ENCODE data around the gene RNF186.
"Not testable (repeated sequence)": the region's sequence is repeated elsewhere in the genome, so short reads cannot be mapped to it uniquely, and the experiment has no call there.

The RNF186 gene

GRCh38 chr1:19824036-19824435 is 9.0 kb upstream of the RNF186 start:
- no peak for DNase-seq

- no peak for DNase-seq
Measured at GRCh38 chr1:19819701-19820100, 4.6 kb upstream of the RNF186 start.

GRCh38 chr1:19818324-19818723 is 3.2 kb upstream of the RNF186 start:
- no peak for DNase-seq

- DNase-seq: no peak
Measured at GRCh38 chr1:19817160-19817559, 2.1 kb upstream of the RNF186 start.

DNA sequence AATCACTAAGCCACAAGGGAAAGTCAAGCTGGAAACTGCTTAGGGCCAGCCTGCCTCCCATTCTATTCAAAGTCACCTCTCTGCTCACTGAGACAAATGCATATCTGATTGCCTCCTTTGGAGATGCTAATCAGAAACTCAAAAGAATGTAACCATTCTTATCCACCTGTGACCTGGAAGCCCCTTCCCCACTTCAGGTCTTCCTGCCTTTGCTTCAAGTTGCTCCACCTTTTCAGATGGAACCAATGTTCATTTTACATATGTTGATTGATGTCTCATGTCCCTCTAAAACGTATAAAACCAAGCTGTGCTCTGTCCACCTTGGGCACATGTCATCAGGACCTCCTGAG is 1.6 kb upstream of the RNF186 start:
- DNase-seq: not testable (repeated sequence)

DNA sequence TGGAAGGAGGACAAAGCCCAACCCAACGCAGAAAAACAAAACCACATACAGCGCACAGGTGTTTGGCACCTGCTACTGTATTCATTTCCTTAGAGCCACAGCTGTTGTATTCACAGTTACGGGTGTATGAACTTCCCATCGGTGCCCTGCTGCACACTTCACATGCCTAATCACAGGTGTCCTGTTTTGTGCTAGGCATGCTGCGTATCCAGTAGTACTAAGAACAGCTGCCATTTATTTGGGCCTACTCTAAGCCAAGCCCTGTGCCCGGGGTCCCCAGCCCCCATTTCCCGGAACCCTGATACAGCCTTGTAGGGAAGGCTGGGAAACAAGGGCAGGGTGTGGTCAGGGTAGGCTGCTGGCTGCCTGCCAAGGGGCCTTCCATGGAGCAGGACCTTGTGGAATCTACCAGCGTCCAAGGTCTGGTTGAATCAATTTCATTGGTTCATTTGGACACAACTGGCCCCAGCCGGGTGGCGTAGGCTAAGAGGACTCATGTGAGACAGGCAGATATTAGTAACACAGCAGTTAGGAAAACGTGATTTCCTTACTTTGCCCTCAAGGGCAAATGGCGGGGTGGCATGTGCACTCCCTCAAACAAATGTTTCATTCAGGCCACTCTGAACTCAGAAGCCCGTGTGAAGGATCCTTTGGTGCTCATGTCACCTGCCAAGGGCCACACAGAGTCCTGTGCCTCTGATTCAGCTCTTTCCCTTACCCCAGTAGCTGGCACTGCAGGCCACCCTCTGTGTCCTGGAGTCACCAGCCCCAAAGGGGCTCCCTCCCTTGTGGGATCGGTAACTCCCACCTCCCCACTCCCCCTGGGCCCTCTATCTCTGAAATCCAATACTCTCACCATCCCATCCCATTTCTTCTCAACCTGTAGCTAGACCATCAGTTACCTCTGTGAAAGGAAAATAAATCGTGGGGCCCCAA is 986 bp upstream of the RNF186 start:
- no peak for DNase-seq

DNA sequence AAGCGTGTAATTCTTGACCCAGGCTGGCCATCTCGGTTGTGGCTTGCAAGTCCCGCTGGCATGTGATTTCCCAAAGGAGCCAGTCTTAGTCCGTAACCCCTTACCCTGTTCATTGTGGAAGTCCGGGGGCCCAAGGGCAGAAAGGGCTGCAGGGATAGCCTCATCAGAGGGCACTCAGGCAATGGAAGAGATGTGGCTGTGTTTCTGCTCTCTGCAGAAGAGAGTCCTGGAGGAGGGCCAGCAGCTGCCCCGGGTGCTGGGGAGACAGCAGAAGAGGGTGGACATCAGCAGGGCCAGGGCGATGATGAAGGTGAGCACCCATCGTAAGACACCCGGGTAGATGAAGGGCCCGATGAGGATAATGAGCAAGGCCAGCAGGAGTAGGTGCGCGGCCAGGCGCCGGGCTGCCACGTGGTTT is 830 bp downstream of the RNF186 start:
- DNase-seq: no peak

GRCh38 chr1:19813643-19813960 is 1.5 kb downstream of the RNF186 start:
- DNase-seq: no peak

DNA sequence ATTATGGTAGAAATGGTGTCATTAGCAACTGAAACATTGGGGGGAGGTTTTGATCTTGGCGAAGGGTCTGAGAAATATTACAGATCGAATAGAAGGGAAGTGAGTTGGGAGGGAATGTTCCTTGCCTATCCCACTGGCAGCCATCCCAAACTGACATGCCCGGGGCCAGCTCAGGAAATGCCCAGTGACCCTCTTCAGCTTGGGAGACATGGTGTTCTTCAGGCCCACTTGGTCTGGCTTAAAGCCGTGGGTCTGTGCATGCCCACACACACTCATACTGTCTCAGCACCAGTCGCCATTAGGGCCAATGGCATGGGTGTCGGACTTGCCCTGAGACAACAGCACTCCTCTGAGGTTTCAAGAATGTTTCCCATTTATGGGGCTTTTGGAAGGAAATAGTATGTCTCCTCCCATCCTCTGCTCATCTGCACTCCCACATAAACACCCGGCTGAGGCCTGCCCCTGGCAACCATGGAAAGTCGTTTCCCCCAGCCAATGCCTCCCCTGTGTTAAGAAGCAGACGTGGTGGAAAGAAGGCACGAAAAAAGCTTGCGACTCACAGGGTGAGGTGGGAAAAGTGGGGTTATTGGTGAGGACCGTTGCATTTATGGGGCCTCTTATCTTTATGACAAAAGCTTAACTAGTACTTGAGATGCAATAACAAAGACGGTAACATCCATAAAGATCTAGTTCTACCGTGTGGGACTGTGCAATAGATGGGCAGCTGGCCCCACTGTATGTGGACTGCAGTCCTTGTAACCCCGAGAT is 2.0 kb downstream of the RNF186 start:
- no peak for DNase-seq

GRCh38 chr1:19811206-19811851 is 3.8 kb downstream of the RNF186 start:
- DNase-seq: peak; percentile 34

- DNase-seq: no peak
Measured at GRCh38 chr1:19809044-19809750, 5.9 kb downstream of the RNF186 start.

DNA sequence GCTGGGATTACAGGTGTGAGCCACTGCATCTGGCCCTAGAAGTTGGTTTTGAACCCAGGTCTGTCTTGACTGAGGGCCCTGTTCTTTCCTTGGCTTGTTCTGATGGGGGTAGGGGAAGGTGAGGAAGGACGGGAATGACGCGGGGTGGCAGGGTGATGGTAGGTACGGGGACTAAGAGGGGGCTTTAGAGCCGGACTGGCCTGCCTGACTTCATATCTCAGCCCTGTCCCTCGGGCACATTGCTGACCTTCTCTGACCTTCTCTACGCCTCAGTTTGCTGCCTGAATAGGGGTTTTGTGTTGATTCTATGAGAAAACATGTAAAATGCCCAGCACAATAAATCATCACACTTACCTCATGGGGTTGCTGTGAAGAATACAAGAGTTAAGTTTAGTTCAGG is 6.7 kb downstream of the RNF186 start:
- DNase-seq: no peak

DNA sequence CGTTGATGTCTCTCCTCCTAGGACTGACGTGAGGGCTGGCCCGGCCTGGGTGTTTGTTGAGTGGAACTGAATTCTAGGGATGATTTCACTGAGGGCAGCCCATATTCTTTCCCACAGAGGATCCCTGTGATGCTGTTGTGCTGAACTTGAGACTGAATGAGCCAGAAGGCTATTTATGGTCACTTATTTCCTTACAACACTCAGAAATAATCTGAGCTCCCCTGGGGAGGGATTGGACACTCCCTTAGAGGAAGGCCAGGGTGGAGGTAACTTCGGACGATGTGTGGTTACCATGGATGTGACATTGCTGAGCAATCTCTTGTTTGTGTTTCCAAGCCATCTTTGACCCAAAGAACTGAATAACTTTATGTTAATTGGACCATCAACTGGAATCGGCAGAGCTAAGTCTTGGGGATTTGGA is 10.2 kb downstream of the RNF186 start:
- DNase-seq: no peak

DNA sequence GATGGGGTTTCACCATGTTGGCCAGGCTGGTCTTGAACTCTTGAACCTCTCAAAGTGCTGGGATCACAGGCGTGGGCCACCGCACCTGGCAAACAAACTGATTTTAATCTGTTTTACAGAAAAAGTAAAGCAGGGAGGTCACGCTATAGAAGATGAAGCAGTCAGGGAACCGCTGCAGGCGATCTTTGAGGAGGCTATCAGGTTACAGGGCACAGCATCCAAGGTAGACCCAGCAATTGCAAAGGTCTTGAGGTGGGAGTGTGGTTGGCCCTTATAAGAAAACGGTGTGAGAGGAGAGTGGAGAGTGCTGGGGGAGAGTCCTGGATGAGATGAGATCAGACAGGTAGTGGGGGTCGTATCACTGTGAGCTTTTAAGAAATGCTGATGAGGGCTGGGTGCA is 12.8 kb downstream of the RNF186 start:
- no peak for DNase-seq

GRCh38 chr1:19800076-19800804 is 14.8 kb downstream of the RNF186 start:
- peak; percentile 14 for DNase-seq

GRCh38 chr1:19799230-19800075 is 15.6 kb downstream of the RNF186 start, which contains the start of gene TMCO4:
Gene TMCO4 (minus strand): TSS chr1:19799916. CDS start chr1:19780758, 19,158 bp downstream.
- DNase-seq: peak; percentile 36

- no peak for DNase-seq
Measured at GRCh38 chr1:19798486-19799229, 16.4 kb downstream of the RNF186 start.

DNA sequence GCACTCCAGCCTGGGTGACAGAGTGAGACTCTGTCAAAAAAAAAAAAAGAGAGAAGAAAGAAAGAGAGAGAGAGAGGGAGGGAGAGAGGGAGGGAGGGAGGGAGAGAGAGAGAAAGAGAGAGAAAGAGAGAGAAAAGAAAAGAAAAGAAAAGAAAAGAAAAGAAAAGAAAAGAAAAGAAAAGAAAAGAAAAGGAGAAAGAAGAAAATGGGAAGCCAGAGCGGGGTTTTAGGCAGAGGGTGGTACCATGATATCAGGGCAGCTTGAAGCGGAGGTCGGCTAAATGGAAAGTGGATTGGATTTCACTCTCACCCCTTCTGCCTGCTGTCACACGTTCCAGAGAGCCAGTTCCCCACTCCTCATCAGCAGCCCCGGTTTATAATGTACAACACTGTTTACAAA is 17.3 kb downstream of the RNF186 start:
- DNase-seq: no peak

GRCh38 chr1:19794583-19794982 is 20.5 kb downstream of the RNF186 start:
- no peak for DNase-seq

GRCh38 chr1:19793360-19794046 is 21.6 kb downstream of the RNF186 start:
- no peak for DNase-seq

All from effector CD4-positive, alpha-beta T cell (primary cell).